Subcutaneous abdominal adipose tissue (tissue), 5 donors: Measurements from ENCODE around the gene HTT.

ENCODE experiments used
- H3K27ac ChIP-seq: one replicate; pipeline ENCODE4 v1.7.0; 2013; ENCODE audit warnings: low read depth, mild to moderate bottlenecking, inconsistent platforms, low read length, moderate library complexity
- H3K27me3 ChIP-seq, 5 donors: one replicate each; pipeline ENCODE4 v1.7.0; 2013; ENCODE audit warnings: low read length in 5 of 5, inconsistent platforms in 1 of 5; ENCODE audit not compliant: control insufficient read depth in 5 of 5, insufficient read depth in 4 of 5
- H3K36me3 ChIP-seq, 5 donors: one replicate each; pipeline ENCODE4 v1.7.0; 2013; ENCODE audit warnings: low read length in 5 of 5; ENCODE audit not compliant: control insufficient read depth in 5 of 5, insufficient read depth in 5 of 5
- H3K4me1 ChIP-seq, 5 donors: one replicate each; pipeline ENCODE4 v1.7.0; 2013; ENCODE audit warnings: low read length in 5 of 5, mild to moderate bottlenecking in 3 of 5, moderate library complexity in 1 of 5; ENCODE audit not compliant: control insufficient read depth in 5 of 5, insufficient read depth in 5 of 5
- H3K4me3 ChIP-seq, 5 donors: one replicate each; pipeline ENCODE4 v1.7.0; 2013; ENCODE audit warnings: low read length in 5 of 5, low read depth in 1 of 5
- H3K9ac ChIP-seq, 5 donors: one replicate each; pipeline ENCODE4 v1.7.0; 2013; ENCODE audit warnings: low read length in 5 of 5, mild to moderate bottlenecking in 4 of 5, moderate library complexity in 3 of 5
- H3K9me3 ChIP-seq, 5 donors: one replicate each; pipeline ENCODE4 v1.7.0; 2013; ENCODE audit warnings: low read length in 5 of 5; ENCODE audit not compliant: control insufficient read depth in 5 of 5
- donor health status: healthy.
- donor health status: healthy.
- donor health status: healthy.
- donor health status: healthy.
- donor health status: healthy.

The HTT gene

DNA sequence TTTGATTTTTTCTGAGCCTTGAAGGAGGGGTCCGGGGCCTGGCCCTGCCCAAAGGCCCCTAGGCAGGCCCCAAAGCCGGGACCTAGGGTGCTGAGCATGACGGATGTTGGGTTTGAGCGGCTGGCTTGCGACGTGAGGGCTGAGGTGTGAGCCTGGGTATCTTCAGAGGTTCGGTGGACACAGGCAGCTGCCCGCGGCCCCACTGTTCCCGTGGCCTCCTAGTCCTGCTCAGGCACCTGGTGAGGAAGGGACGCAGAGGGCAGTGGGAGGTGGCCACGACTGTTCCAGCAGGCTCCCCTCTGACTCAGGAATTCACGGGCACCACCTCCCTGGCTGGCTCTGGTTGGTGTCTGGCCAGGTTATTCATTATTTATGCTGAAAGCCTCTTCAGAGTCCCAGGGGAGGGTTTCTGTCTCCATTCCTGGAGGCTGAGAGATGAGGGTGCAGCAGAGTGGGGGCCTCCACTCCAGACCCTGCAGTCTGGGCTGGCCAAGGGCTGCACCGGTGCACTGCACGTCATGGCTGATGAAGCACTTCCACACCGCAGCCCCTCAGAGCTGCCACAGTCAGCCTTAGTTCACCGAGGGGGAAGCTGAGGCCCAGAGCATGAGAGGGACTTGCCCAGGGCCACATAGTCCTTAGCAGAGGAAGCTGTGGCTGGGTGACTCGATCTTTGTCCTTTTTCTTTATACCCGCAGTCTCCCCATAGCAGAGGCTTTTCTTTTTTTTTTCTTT is 176.6 kb downstream of the HTT start:
- H3K36me3 ChIP-seq = peaks cover 0 to 15% (median 6%) of the 10 kb centered on the region in 5 donors
- H3K4me1 ChIP-seq = peaks cover 0 to 7% (median 0%) of the 10 kb centered on the region in 5 donors
- H3K27me3 ChIP-seq = no peaks in the 10 kb centered on the region
- H3K9ac ChIP-seq = no peak overlapping the region
- no peak overlapping the region for H3K4me3 ChIP-seq
- H3K9me3 ChIP-seq = no peaks in the 10 kb centered on the region
- no peak overlapping the region for H3K27ac ChIP-seq

GRCh38 chr4:3251691-3252479 is 177.4 kb downstream of the HTT start:
- Histone ChIP-seq H3K9ac (no peak overlapping the region), H3K27ac (no peak overlapping the region), H3K27me3 (no peaks in the 10 kb centered on the region), H3K36me3 (peaks cover 0 to 21% (median 6%) of the 10 kb centered on the region in 5 donors), H3K4me1 (peaks cover 0 to 4% (median 0%) of the 10 kb centered on the region in 5 donors), H3K9me3 (no peaks in the 10 kb centered on the region), H3K4me3 (no peak overlapping the region)

DNA sequence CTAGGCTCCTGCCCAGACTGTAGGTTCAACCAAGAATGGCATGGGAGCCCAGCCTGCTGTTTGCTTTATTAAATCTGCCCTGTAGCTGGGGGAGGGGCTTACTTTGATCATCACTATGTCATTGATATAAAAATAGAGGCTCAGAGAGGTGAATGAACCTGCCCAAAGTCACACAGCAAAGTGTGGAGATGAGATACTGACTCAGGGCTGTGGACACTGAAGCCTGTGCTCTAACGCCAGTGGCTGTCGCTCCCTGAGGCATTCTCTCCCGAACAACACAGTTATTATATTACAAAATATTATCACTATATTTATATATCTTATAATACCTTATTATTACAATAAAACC is 178.0 kb downstream of the HTT start:
- no peak overlapping the region for H3K27ac ChIP-seq

DNA sequence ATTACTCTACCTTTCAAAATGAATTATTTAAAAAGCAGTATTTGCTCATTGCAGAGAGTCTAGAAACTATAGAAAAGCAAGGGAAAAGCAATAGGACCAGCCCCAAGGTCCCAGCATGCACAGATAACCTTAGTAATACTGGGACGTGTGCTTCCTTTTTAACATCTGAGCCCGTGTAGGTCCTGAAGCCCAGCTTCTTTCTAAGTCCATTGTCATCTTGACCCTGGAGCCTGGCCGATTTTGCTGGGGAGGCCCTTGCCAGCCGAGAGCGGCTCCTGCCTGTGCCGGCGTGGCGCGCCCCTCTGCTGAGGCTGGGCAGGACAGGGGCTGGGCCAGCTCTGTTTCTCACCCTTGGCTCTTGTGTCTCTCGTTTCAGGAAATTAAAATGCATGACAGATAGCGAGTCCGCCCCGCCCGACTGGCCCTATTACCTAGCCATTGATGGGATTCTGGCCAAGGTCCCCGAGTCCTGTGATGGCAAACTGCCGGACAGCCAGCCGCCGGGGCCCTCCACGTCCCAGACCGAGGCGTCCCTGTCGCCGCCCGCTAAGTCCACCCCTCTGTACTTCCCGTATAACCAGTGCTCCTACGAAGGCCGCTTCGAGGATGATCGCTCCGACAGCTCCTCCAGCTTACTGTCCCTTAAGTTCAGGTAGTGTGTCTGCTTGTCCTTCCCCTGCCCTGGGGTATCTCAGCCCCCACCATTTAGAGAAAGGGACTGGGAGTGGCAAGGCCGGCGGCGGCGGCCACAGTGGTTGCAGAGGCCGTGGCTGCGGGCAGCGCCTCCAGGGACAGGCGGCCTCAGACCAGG is 178.6 kb downstream of the HTT start:
- no peaks in the 10 kb centered on the region for H3K27me3 ChIP-seq
- H3K4me3 ChIP-seq = no peak overlapping the region
- H3K9me3 ChIP-seq = no peaks in the 10 kb centered on the region
- no peak overlapping the region for H3K9ac ChIP-seq
- no peak overlapping the region for H3K27ac ChIP-seq
- peaks cover 0 to 4% (median 0%) of the 10 kb centered on the region in 5 donors for H3K4me1 ChIP-seq
- H3K36me3 ChIP-seq = peaks cover 0 to 30% (median 6%) of the 10 kb centered on the region in 5 donors

More for the DNA sequence above, 178.0 kb downstream of the HTT start:
- no peaks in the 10 kb centered on the region for H3K27me3 ChIP-seq
- peaks cover 0 to 26% (median 6%) of the 10 kb centered on the region in 5 donors for H3K36me3 ChIP-seq
- H3K9ac ChIP-seq = no peak overlapping the region
- H3K4me3 ChIP-seq = no peak overlapping the region
- H3K4me1 ChIP-seq = peaks cover 0 to 4% (median 0%) of the 10 kb centered on the region in 5 donors
- H3K9me3 ChIP-seq = no peaks in the 10 kb centered on the region

- peaks cover 0 to 30% (median 6%) of the 10 kb centered on the region in 5 donors for H3K36me3 ChIP-seq
Measured at GRCh38 chr4:3253808-3254207, 179.3 kb downstream of the HTT start.

GRCh38 chr4:3254302-3255131 is 180.0 kb downstream of the HTT start:
- H3K27me3 ChIP-seq = no peaks in the 10 kb centered on the region
- no peak overlapping the region for H3K9ac ChIP-seq
- peaks cover 0 to 30% (median 6%) of the 10 kb centered on the region in 5 donors for H3K36me3 ChIP-seq
- H3K4me1 ChIP-seq = peaks cover 0 to 4% (median 0%) of the 10 kb centered on the region in 5 donors
- H3K4me3 ChIP-seq = no peak overlapping the region
- H3K9me3 ChIP-seq = no peaks in the 10 kb centered on the region
- no peak overlapping the region for H3K27ac ChIP-seq

More at GRCh38 chr4:3253808-3254207, 179.3 kb downstream of the HTT start:
- Histone ChIP-seq H3K27me3 (no peaks in the 10 kb centered on the region), H3K27ac (no peak overlapping the region), H3K4me1 (peaks cover 0 to 4% (median 0%) of the 10 kb centered on the region in 5 donors), H3K9me3 (no peaks in the 10 kb centered on the region), H3K9ac (no peak overlapping the region), H3K4me3 (no peak overlapping the region)

- peaks cover 0 to 4% (median 0%) of the 10 kb centered on the region in 5 donors for H3K4me1 ChIP-seq
- H3K9ac ChIP-seq = no peak overlapping the region
- peaks cover 0 to 30% (median 6%) of the 10 kb centered on the region in 5 donors for H3K36me3 ChIP-seq
- H3K27ac ChIP-seq = no peak overlapping the region
- H3K9me3 ChIP-seq = no peaks in the 10 kb centered on the region
- no peaks in the 10 kb centered on the region for H3K27me3 ChIP-seq
- no peak overlapping the region for H3K4me3 ChIP-seq
Measured at GRCh38 chr4:3255611-3256186, 181.2 kb downstream of the HTT start.

DNA sequence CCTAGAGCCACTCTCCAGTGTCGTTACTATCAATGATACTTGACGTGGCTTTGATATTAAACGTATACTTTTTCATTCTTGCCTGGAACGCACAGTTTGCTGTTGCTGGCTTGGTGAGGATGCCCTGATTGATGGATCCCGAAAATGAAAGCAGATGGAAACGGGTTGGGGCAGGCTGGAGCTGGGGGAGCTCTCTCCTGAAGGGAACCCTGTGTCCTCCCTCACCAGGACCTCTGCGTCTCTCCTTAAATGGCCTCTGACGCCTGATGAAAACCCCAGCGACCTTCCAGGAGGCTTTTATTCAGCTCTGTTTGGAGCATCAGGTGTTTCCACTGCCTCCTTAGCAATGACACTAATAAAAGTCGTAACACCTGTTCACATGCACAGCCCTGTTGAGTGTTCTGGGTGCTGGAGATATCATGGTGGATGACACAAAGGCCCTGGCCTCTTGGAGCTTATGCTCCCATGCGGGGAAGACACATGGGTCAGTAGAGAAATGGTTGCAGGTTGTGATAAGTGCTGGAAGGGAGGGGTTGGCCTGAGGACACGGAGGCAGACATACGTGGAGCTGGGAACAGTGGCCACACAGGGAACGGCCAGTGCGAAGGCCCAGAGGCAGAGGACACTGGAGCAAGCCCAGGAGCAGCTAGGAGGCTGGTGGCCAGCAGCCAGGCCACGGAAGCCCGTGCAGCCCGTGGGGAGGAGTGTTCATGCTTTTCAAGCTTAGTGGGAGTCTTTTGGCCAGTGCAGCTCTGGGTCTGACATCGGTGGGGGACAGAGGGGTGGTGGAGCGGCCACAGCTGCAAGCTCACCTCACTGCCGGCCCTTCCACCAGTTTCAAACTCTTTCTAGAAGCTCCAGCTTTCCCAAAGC is 182.0 kb downstream of the HTT start:
- Histone ChIP-seq H3K27ac (no peak overlapping the region), H3K9me3 (no peaks in the 10 kb centered on the region), H3K36me3 (peaks cover 0 to 30% (median 6%) of the 10 kb centered on the region in 5 donors), H3K27me3 (no peaks in the 10 kb centered on the region), H3K9ac (no peak overlapping the region), H3K4me1 (peaks cover 0 to 4% (median 0%) of the 10 kb centered on the region in 5 donors), H3K4me3 (no peak overlapping the region)
